Measurements from ENCODE around the gene MIGA1.

- TF ChIP-seq POLR2AphosphoS5 (IDR thresholded peaks at IDR 0.05) (no peak), POLR2A (IDR thresholded peaks at IDR 0.05) (no peak)
Observed at GRCh38 chr1:77874804-77875445, 95.5 kb downstream of the MIGA1 start.

Measured in sigmoid colon (tissue), 4 donors.